NOMO-1 (cell line): Measurements from ENCODE around the gene PDGFA.

Source experiments
- DNase-seq, 2 experiments: peaks; one replicate each; lab custom pipeline; 2025; ENCODE audit not compliant: unreplicated experiment in 2 of 2; lab: John Stamatoyannopoulos, UW

The PDGFA gene

GRCh38 chr7:494259-494687, 25.4 kb downstream of the PDGFA start:
- DNase-seq: no peak

GRCh38 chr7:493661-494251, 25.9 kb downstream of the PDGFA start:
- no peak for DNase-seq

DNA sequence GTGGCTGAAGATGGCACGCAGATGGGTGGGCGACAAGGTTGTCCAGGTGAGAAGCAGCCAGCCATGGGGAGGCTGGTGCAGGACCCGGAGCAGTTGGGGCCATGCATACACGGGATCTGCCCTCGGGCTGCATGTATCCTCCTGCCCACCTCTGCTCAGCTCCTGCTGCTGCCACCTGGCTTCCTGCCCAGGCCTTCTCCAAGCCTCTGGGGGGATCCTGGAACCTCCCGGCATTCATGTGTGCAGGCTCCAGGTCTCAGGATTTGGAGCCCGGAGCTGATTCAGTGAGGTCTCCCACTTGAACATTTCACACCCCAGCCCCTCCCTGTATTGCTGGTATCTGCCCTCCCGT, 27.0 kb downstream of the PDGFA start:
- no peak for DNase-seq

GRCh38 chr7:491958-492713, 27.5 kb downstream of the PDGFA start:
- no peak for DNase-seq

DNA sequence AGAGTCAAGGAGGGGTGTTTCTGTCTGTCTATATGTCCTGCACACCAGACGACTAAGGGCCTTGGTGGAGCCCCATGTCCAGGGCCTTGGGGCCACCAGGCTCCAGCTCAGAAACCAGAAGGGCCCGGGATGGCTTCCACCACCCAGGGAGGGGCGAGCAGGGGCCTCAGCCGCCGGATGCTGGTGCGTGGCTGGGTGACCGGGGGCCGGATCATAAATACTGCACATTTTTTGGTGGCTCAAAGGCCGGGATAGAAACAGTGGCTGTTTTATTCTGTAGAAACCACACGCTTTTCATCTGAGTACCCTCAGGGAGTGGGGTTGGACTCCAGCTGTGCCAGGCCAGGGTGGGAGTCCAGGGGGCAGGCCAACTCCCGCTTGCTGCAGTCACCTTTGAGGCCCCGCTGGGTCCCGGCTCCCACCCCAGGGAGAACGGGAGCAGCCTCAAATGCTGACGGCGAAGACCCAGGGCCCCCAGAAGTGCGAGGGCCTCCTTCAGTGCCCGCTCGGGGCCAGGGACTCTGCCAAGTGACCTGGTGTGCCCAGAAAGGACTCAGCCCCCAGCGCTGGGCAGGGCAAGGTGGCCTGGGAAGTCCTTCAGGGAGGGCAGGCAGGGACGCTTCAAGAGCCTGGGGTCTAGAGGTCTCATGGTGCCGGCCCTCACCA, 28.2 kb downstream of the PDGFA start:
- DNase-seq: no peak

- no peak for DNase-seq
These were observed 29.0 kb downstream of the PDGFA start for GRCh38 chr7:490461-491291.

- no peak for DNase-seq
These were observed 29.8 kb downstream of the PDGFA start for GRCh38 chr7:489876-490275.

DNA sequence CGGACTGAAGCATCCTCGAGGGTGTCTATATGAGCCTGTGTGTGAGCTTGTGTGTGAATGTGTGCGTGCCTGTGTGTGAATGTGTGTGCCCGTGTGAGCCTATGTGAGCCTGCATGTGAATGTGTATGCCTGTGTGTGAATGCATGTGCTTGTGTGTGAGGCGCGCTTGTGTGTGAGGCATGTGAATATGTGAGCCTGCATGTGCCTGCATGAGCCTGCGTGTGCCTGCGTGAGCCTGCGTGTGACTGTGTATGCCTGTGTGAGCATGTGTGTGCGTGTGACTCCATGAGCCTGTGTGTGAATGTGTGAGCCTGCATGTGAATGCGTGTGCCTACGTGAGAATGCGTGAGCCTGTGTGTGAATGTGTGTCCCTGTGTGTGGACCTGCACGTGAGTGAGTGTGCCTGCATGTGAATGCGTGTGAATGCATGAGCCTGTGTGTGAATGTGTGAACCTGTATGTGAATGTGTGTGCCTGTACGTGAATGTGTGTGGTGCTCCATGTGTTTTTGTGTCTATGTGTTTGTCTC, 33.4 kb downstream of the PDGFA start:
- DNase-seq: no peak

DNA sequence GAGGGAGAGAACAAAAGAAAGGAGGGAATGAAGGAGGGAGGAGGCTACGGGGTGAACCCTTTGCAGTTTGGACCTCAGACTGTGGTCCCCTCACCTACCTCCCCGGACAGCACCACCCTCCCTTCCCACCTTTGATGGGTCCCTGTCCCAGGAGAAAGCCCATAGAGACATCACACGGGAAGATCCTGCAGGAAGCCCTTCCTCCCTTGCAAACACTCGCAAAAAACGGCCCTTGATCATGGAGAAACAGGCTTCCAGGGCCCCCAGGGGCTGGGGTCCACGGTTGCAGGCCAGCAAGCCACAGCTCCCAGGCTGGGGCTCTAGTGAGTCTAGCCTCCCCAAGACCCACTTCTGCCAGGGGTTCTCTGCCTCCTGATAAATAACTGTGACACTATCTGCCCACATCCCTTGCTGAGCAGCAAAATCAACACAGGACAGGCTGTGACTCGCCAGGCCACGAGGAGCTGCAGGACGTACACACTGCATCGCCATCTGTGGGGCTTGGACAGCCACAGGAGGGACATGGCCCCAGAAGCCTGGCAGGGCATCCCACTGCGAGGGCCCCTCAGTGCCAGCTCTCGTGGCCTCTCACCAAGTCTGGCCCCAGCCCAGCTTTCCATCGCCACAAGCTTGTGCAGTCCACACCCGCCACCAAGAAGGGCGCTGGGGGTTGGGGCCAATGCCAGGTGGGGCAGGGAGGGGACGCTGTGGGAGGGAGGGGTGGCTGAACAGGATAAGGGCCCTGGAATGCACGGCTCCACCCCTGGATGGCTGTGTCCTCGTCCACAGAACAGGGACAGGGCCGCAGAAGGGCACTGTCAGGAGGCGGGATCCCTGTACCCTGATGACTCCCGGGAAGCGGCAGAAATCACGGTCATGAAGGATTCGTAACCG, 34.2 kb downstream of the PDGFA start:
- no peak for DNase-seq

DNA sequence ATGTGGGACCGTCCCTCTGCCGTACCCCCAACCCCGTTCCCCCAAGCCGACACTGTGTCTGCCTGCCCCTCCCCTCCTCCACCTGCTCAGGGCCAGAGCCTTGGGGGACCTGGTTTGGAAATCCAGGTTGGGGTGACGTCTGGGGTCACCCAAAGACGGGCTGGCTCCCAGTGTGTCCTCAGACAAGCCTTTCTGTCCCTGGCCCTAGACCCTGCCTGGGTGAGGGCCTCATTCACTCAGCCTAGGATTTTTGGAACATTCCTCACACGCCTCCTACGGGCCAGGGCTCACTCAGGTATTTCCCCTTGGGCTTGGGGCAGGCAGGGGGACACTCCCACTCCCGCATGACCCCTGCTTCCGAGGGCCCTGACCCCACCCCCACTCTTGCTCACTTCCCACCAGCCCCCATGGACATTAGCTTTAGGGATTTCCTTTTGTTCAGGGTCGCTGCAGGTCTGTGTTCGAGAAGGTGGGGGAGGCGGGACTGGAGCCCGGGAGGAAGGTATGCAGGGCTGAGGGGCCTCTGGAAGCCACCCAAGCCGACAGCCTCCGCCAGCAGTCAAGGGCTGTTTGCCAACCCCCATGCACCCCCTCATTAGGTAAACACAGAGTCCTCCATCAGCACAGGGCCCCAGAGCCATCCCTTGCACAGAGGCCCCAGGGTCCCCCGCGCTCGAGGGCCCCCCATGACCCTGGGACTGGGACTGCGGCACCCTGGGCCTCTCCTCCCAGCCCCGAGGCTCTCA, 35.1 kb downstream of the PDGFA start:
- no peak for DNase-seq

DNA sequence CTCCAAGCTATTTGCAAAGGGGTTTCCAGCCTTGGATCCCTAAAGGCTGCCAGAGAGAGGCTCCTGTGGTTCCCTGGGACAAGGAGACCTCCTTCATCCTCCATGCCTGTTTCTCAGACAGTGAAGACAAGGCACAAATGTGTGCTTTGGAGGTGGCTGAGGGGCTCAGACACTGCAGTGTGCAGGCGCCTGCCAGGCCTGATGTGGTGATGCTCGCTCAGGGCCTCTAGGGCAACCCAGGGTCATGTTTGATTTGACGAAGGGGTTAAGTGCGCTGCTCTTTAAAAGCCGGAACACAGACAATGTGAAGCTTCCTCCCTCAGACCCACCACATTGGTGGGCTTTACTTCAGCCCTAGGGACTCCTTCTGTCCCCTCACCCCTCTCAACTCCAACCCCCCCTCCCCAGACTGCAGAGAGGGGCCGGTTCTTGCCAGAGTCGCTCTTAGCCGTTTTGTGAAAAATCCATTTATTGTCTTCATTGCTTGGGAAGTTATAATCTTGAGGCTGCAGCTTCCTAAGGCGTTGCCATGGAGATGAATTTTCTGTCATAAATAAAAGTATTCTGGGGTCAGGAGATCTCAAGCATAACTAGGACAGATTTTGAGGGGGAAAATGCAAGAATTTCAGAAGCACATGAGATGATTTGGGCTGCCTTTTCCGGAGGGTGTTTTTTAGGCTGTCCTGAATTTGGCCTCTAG, 35.8 kb downstream of the PDGFA start:
- no peak for DNase-seq

DNA sequence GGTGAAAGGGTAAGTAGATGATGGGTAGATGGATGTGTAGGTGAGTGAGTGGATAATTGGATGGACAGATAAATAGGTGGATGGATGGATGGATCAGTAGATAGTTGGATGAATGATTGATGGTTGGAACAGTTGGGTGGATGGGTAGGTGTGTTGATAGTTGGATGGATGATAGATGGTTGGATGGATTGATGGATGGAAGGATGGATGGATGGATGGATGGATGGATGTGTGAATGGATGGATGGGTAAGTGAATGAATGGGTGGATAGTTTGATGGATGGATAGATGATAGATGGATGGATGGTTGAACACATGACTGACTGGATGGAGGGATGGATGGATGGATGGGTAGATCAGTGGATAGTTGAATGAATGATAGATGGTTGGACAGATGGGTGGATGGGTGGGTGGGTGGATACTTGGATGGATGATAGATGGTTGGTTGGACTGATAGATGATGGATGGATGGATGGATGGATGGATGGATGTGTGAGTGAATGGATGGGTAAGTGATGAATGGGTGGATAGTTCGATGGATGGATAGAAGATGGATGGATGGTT, 37.0 kb downstream of the PDGFA start:
- no peak for DNase-seq

DNA sequence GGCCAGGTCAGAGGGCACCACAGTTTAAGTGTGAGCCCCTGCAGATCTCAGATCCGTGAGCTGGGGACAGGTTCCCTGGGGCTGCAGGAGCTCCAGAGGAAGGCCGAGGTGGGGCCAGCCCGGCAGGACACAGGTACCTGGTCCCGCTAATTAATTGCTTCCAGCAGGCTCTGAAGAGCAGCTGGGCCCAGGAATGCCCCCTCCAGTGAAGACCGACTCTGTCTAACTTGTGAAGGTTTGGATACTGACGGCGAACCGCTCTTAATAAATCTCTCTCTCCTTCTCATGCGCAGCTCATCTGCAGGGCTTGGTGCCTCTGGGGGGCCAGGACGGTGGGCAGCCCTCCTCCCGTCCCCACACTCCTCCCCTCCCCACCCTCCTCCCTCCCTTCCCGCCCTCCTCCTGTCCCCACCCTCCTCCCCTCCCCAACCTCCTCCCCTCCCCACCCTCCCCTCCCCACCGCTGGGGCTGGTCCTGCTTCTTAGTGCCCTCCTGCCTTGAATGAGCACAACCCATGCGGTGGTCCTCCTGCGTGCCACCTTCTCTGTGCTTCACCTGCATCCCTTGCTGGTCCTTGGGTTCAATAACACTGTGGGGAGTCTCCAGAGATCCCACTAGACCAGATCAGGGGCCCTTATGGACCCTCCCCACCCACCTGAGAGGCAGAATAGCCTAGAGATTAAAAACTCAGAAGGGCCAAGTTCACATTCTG, 38.3 kb downstream of the PDGFA start:
- no peak for DNase-seq

DNA sequence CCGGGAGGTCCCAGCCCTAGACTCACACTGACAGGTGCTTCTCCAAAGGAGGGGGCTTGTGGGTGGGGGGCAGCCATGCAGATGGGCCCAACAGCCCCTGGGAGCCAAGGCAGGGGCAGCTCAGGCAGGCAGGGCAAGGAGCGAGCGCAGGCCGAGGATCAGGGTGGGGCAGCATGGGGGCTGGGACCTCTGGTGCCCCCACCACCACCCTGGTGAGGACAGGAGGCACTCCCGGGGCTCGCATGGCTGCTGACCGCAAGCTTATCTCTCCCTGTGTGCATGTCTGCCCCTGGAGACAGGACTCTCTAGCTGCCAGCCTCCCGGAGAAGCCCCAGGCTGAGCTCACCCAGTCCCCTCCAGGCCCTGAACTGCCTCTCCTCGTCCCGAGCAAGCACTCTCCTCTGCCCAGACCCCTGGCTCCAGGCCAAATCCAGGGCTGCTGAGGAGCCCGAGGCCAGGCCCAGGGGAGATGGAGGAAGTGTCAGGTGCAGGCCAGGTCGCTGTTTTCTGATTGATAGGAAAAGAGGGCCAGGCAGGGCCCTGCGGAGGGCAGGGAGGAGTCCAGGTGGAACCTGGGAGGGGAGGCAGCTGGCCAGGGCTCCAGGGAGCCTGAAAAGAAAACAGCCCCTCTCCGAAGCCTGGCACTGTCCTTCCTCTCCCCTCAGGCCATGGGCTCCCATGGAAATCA, 39.0 kb downstream of the PDGFA start:
- no peak for DNase-seq

DNA sequence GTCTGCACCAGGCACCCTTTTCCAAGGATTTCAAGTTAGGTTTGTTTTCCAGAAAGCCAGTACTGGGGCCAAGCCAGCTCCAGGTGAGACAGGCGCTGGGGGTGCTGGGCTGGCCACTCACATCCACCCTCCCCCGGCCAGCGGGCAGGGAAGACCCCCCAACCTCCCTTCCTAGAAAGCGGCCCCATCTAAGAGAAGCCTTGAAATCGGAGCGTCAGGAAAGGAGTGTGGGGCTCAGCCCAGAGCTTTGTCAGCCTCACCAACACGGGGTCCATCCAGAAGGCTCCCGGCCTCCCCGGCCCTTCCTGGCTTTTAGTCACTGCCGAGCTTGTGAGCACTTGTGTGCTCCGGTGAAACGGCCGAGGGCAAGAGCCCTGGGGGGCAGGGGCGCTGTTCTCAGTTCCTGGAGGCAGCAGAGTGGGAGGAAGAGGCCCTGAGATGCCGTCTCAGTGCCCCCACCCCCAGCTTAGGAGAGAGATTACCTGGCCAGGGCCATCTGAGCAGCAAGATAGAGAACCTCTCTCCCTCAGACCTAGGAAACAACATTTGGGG, 39.6 kb downstream of the PDGFA start:
- no peak for DNase-seq

- no peak for DNase-seq
These were observed 40.3 kb downstream of the PDGFA start for GRCh38 chr7:479115-479947.
